Smooth muscle cell (in vitro differentiated cells): Measurements from ENCODE around the gene ZBTB14. TPM values are rescaled to one million over a fixed set of nuclear protein-coding genes. Genes with fewer than 3 reads are reported as not detected.

ENCODE experiments used
- DNase-seq: peaks from one replicate; lab custom pipeline; 2025; ENCODE audit not compliant: unreplicated experiment; lab: John Stamatoyannopoulos, UW
- H2AFZ ChIP-seq: fragments of 200-600 bp; sonication (generic); 2 replicates; pipeline ENCODE4 v1.6.0; 2016; ENCODE audit warnings: antibody characterized with exemption, low read depth, mild to moderate bottlenecking
- H3F3A ChIP-seq: fragments of 200-600 bp; sonication (generic); 2 replicates; pipeline ENCODE4 v1.6.0; 2017; ENCODE audit warnings: antibody characterized with exemption, low read depth
- H3K27ac ChIP-seq: fragments of 200-600 bp; sonication (generic); 2 replicates; pipeline ENCODE4 v1.5.1; 2016; ENCODE audit warnings: low read depth, mild to moderate bottlenecking
- H3K27me3 ChIP-seq: fragments of 200-600 bp; sonication (generic); 2 replicates; pipeline ENCODE4 v1.6.1; 2016; ENCODE audit warnings: low read depth, mild to moderate bottlenecking
- H3K36me3 ChIP-seq: fragments of 200-600 bp; sonication (generic); 2 replicates; pipeline ENCODE4 v1.5.1; 2016; ENCODE audit warnings: low read depth
- H3K4me1 ChIP-seq: fragments of 200-600 bp; sonication (generic); 2 replicates; pipeline ENCODE4 v1.5.1; 2016; ENCODE audit warnings: low read depth
- H3K4me2 ChIP-seq: fragments of 200-600 bp; sonication (generic); 2 replicates; pipeline ENCODE4 v1.6.0; 2016; ENCODE audit warnings: mild to moderate bottlenecking
- H3K4me3 ChIP-seq: fragments of 200-600 bp; sonication (generic); 2 replicates; pipeline ENCODE4 v1.5.1; 2016; ENCODE audit warnings: mild to moderate bottlenecking
- H3K79me2 ChIP-seq: fragments of 200-600 bp; sonication (generic); 2 replicates; pipeline ENCODE4 v1.6.0; 2016; ENCODE audit warnings: low read depth, mild to moderate bottlenecking
- H3K9ac ChIP-seq: fragments of 200-600 bp; sonication (generic); 2 replicates; pipeline ENCODE4 v1.6.0; 2016; ENCODE audit warnings: low read depth
- H3K9me3 ChIP-seq: fragments of 200-600 bp; sonication (generic); replicated peaks from 2 replicates; pipeline ENCODE4 v1.5.1; 2016; ENCODE audit warnings: low read depth
- H4K20me1 ChIP-seq: fragments of 200-600 bp; sonication (generic); 2 replicates; pipeline ENCODE4 v1.6.0; 2016; ENCODE audit warnings: low read depth
- WGBS: methylation state at CpG from one replicate; pipeline ENCODE4 v1.1.7; 2016; ENCODE audit warnings: low lambda C conversion rate; 5-methylcytosine and 5-hydroxymethylcytosine counted together
- polyA plus RNA-seq: library from polyadenylated mRNA; unstranded; fragments of >200 nt; fragmentation: Nextera tagmentation; extraction: Ambion mirVana; gene quantifications from 2 replicates; pipeline ENCODE4 v1.2.1, GENCODE V29; 2016
- total RNA-seq: library from RNA; depleted of rRNA; stranded (reverse); fragments of >200 nt; gene quantifications from 2 replicates; pipeline ENCODE4 v1.2.3, GENCODE V29; 2014
- TF ChIP-seq, protein P1 (sequence below): fragments of 200-600 bp; sonication (generic); IDR thresholded peaks from 2 replicates; pipeline ENCODE4 v1.5.1; 2017; ENCODE audit warnings: borderline replicate concordance, mild to moderate bottlenecking, antibody characterized with exemption; ENCODE audit not compliant: insufficient read depth, poor library complexity, severe bottlenecking

The ZBTB14 gene
- total and polyA plus RNA-seq, 2 experiments from 2014 or later: 5.8 to 11.6 TPM

DNA sequence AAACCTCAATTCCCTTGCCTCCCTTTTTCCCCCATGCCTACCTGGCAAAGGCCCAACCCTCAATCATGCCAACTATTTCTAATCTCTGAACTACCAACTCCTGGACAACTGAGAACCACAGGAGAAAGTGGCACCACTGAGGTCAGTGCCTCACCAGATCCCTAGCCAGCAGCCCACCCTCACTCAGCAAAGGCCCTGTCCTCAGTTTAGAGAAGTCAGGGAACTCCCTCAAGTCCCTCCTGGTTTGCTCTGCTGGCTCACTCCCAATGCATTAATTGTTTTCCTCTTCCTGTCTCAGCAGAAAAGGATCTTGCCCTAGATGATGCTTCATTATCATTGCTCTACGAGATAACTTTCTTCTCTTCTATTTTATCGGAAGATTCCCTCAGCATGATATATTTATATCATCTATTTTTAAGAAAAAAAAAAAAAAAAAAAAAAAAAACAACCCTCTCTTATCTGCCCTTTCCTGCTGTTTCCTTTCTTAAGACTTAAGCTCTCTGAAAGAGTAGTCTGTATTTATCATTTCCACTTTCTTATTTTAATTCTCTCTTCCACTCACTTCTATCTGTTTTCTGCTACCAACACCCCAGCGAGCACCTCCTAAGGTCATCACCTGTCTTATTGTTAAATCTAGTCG lies 22.7 kb upstream of the ZBTB14 start:
- Histone ChIP-seq H3K4me1 (no peaks in the 10 kb centered on the region), H3K36me3 (no peaks in the 10 kb centered on the region), H3K9me3 (no peaks in the 10 kb centered on the region), H2AFZ (no peak overlapping the region), H3K79me2 (no peaks in the 10 kb centered on the region), H3K27me3 (peaks cover 4% of the 10 kb centered on the region), H3K9ac (no peak overlapping the region), H4K20me1 (no peaks in the 10 kb centered on the region), H3F3A (no peaks in the 10 kb centered on the region), H3K27ac (no peak overlapping the region), H3K4me3 (no peak overlapping the region), H3K4me2 (no peak overlapping the region)
- WGBS: 93% methylated on average over 4 of the region's 4 CpGs
- DNase-seq: no peak
- TF ChIP-seq, protein P1, sequence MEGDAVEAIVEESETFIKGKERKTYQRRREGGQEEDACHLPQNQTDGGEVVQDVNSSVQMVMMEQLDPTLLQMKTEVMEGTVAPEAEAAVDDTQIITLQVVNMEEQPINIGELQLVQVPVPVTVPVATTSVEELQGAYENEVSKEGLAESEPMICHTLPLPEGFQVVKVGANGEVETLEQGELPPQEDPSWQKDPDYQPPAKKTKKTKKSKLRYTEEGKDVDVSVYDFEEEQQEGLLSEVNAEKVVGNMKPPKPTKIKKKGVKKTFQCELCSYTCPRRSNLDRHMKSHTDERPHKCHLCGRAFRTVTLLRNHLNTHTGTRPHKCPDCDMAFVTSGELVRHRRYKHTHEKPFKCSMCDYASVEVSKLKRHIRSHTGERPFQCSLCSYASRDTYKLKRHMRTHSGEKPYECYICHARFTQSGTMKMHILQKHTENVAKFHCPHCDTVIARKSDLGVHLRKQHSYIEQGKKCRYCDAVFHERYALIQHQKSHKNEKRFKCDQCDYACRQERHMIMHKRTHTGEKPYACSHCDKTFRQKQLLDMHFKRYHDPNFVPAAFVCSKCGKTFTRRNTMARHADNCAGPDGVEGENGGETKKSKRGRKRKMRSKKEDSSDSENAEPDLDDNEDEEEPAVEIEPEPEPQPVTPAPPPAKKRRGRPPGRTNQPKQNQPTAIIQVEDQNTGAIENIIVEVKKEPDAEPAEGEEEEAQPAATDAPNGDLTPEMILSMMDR: no peak

DNA sequence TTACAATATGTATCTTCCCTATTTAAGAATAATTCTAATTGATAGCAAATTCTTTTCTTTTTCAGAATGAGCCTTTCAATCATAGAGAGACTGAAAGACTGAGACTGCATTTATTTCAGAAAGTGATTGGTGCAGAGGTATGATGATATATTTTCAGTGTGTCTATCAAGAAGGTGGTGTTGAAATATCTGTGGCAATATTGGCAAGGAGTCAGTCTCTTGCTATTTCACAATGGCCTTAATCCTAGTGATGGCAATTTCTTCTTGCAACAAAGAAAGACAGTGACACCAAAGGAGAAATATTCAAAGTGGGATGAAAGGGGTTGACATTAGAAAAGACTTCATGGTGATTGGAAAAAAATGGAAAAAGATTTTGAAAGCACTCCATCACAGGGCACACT lies 21.7 kb upstream of the ZBTB14 start:
- no peak overlapping the region for H3K4me2 ChIP-seq
- H3K9ac ChIP-seq: no peak overlapping the region
- no peaks in the 10 kb centered on the region for H3K4me1 ChIP-seq
- no peak for DNase-seq
- H3K27me3 ChIP-seq: peaks cover 4% of the 10 kb centered on the region
- H3K36me3 ChIP-seq: no peaks in the 10 kb centered on the region
- H3K9me3 ChIP-seq: no peaks in the 10 kb centered on the region
- no peaks in the 10 kb centered on the region for H3K79me2 ChIP-seq
- H3K27ac ChIP-seq: no peak overlapping the region
- no peak overlapping the region for H2AFZ ChIP-seq
- TF ChIP-seq, protein P1: no peak
- no peak overlapping the region for H3K4me3 ChIP-seq
- no peaks in the 10 kb centered on the region for H4K20me1 ChIP-seq
- no peaks in the 10 kb centered on the region for H3F3A ChIP-seq

DNA sequence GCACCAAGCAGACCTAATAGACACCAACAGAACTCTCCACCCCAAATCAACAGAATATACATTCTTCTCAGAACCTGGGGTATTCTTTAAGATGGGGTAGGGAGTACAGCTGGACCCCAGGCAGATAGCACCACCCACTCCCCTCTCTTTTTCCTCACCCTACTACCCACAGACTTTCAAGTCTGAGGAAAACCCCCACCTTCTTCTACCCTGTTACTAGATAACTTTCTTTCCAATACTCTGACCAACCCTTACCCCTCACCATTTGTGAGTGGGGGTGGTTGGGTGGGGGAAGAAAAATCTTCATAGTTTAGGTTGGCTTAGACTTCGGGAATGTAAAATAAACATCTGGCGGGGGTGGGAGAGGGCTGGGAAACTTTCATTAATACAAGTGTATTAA lies 20.3 kb upstream of the ZBTB14 start:
- no peaks in the 10 kb centered on the region for H3K36me3 ChIP-seq
- no peak for DNase-seq
- no peak overlapping the region for H2AFZ ChIP-seq
- no peaks in the 10 kb centered on the region for H4K20me1 ChIP-seq
- no peak overlapping the region for H3K9ac ChIP-seq
- H3F3A ChIP-seq: no peaks in the 10 kb centered on the region
- H3K79me2 ChIP-seq: no peaks in the 10 kb centered on the region
- TF ChIP-seq, protein P1: no peak
- no peaks in the 10 kb centered on the region for H3K9me3 ChIP-seq
- H3K4me1 ChIP-seq: no peaks in the 10 kb centered on the region
- peaks cover 4% of the 10 kb centered on the region for H3K27me3 ChIP-seq
- WGBS: 70% methylated on average over 2 of the region's 2 CpGs
- no peak overlapping the region for H3K4me2 ChIP-seq
- H3K27ac ChIP-seq: no peak overlapping the region
- H3K4me3 ChIP-seq: no peak overlapping the region

DNA sequence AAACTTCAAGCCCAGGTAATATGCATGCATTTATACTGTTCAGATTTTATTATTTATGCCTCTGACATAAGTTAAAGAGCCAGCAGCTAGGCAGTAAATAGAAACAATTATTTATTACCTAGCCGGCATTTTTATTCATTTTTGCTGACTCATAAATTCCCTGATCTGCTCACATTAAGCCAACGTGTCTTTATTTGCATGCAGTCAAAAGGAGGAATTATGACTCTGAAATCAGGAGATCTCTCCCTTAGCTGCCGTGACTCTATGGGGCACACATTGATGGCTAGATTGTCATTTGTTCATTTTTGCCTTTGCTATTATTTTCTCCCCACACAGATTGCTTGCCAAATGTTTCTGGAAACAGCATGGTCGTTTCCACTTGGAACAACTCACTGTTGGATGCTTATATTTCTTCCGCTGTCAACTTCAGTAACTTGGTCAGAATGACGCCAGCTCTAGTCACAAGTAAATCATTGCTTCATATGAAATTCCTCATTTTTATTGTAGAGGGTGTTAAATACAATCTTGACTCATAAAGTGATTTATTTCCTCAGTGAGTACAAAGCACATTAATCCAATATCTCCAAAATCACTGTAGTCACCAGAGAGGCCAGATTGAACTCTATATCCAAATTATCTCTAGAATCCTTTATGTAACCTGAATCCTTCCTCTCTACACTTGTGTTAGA lies 15.9 kb upstream of the ZBTB14 start:
- no peaks in the 10 kb centered on the region for H3K27me3 ChIP-seq
- H2AFZ ChIP-seq: no peak overlapping the region
- H3K9ac ChIP-seq: no peak overlapping the region
- H3K4me1 ChIP-seq: no peaks in the 10 kb centered on the region
- H3K9me3 ChIP-seq: no peaks in the 10 kb centered on the region
- no peak overlapping the region for H3K4me2 ChIP-seq
- no peak overlapping the region for H3K4me3 ChIP-seq
- DNase-seq: no peak
- no peaks in the 10 kb centered on the region for H3F3A ChIP-seq
- 88% methylated on average over 6 of the region's 6 CpGs for WGBS
- H3K27ac ChIP-seq: no peak overlapping the region
- H4K20me1 ChIP-seq: no peaks in the 10 kb centered on the region
- TF ChIP-seq, protein P1: no peak
- H3K36me3 ChIP-seq: no peaks in the 10 kb centered on the region
- H3K79me2 ChIP-seq: no peaks in the 10 kb centered on the region
